AG09309 (cell line): Measurements from ENCODE around the gene BHLHE41.
A peak's percentile ranks its signal among the peaks of the same experiment; 100 is the strongest.

Experiments used
- DNase-seq: peaks from one replicate; pipeline ENCODE4 v3.0.0-alpha.2; 2010; ENCODE audit warnings: low read depth
- H3K4me3 ChIP-seq: 2 replicates; pipeline ENCODE4 v1.5.1; 2011; ENCODE audit warnings: mild to moderate bottlenecking, low read depth, low read length, moderate library complexity; ENCODE audit not compliant: control insufficient read depth
- TF ChIP-seq, protein P1 (sequence below): IDR thresholded peaks from 2 replicates; pipeline ENCODE4 v1.5.1; 2011; ENCODE audit warnings: mild to moderate bottlenecking, low read depth, low read length, inconsistent platforms; ENCODE audit not compliant: insufficient read depth, control insufficient read depth; ENCODE audit errors: missing control alignments

BHLHE41 gene

DNA sequence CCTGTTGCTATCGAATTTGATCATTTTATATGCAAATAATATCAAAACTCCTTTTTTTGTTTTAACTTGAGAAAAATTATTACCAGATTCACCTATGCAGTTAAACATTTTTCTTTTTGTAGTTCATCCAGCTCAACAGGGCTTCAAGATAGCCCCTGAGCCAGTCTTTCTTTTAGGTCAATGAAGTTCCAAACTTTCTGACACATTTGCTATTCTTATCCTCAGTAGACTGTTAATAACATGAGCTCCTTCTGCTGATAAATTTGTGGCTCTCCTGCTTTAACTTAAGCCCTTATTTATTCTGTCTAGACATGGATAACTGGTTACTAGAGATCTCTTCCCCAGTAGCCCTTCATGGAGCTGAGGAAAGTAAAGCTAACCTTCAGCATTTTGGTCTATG, 37.3 kb upstream of the BHLHE41 start:
- no peak overlapping the region for H3K4me3 ChIP-seq
- DNase-seq: no peak
- TF ChIP-seq, protein P1, sequence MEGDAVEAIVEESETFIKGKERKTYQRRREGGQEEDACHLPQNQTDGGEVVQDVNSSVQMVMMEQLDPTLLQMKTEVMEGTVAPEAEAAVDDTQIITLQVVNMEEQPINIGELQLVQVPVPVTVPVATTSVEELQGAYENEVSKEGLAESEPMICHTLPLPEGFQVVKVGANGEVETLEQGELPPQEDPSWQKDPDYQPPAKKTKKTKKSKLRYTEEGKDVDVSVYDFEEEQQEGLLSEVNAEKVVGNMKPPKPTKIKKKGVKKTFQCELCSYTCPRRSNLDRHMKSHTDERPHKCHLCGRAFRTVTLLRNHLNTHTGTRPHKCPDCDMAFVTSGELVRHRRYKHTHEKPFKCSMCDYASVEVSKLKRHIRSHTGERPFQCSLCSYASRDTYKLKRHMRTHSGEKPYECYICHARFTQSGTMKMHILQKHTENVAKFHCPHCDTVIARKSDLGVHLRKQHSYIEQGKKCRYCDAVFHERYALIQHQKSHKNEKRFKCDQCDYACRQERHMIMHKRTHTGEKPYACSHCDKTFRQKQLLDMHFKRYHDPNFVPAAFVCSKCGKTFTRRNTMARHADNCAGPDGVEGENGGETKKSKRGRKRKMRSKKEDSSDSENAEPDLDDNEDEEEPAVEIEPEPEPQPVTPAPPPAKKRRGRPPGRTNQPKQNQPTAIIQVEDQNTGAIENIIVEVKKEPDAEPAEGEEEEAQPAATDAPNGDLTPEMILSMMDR: no peak

DNA sequence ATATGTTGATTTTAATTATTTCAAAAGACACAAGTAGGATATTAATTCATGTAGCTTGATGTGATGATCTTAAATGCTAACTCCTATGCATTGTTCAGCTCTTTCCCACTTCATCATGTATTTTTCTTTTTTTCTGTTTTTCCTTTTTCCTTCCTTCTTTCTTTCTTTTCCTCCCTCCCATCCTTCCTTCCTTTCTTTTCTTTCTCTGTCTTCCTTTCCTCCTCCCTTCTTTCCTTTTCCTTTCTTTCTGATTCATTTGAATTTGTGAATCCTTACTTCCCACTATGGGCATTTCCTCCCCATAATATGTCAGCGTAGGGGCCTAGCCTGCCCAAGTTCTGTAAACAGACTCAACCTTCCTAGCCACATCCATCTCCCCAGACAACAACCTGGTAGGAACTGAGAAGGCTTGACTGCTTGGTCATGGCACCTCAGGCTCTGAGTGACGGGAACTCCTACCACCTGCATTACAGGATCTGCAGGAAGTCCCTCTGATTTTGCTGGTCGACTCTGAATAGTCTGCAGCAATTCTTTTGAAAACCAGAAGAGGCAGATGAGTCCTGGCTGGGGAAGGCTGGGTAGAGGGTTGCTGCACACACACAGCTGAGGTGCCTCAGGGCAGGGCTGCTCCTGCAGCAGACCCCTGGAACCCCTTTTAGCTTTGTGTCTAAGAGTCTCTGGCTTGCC, 33.4 kb upstream of the BHLHE41 start:
- no peak overlapping the region for H3K4me3 ChIP-seq
- TF ChIP-seq, protein P1: no peak
- DNase-seq: no peak

DNA sequence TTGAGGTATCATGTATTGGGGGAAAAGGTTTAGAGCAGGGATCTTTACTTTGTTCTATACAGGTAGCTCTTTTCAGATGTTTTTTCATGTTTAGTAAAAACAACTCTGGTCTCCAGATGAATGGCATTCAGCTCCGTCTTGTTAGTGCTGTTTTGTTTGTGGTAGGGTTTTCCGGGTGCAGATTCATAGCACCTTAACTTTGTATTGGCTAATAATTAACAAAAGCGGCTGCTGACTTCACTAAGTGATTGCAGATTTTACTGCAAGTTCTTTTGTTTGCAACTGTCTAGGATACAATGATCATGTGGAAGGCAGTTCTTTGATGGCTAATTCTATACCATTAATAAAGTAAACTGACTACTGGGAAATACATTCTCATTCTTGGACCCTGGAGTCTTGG, 32.2 kb upstream of the BHLHE41 start:
- no peak for DNase-seq
- TF ChIP-seq, protein P1: no peak
- no peak overlapping the region for H3K4me3 ChIP-seq

DNA sequence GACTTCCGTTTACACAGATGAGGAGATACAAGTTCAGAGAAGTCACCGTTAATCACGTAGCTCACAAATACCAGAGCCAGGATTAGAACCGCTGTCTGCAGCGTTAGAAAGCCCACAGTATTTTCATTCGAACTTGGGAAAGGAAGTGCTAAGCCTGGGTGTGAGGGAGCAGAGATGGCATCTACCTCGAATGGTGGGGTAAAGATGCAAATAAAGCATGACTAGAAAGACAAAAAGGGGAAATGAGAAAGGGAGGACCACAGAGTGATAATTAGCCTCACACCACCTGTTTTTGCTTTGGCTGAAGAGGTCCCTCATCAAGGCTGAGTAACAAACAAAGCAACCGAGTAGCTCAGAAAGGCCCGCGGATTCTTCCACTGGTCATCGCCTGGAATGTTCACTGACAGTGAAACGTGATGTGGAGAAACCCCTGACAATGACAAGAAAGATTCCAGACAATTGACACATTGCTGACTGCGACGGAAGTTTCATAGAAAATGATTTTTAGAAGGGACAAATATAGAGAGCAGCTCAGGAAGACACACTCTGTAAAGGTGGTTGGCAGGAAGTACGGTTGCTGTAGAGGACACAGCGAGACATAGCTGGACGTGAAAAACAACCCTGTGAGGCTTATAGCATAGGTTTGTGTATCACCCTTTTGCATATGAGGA, 31.5 kb upstream of the BHLHE41 start:
- no peak for DNase-seq
- TF ChIP-seq, protein P1: no peak
- H3K4me3 ChIP-seq: no peak overlapping the region

DNA sequence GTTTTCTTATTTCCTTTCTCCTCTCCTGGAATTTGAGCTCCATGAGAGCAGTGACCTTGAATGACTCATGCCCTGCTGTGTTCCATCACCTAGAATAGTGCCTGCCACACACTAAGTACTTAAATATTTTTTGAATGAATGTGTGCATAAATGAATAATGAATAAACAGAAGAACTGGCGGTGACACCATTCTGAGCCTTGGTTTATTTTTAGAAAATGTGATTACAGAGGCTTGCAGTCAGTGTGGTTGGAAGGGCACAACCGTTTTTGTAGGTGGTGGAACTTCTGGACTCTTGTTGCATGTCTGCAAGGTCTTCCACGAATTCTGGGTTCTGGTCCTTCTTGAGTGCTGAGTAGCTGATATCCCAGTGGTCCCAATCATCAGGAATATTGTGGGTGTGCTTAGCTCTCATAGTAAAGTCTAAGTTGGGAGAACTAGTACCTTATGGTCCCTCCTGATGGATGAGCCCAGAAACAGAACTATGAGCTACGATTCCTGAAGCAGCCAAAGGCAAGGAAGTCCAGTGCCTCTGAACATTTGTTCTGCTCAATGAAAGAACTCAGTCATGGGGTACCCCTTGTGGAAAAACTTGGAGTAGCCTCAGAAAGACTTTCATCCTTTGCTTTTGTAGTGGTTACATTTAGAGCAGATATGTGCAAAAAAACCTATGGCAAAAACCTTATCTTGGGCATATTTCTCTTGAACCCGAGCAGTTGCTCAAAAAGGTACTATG, 28.8 kb upstream of the BHLHE41 start:
- TF ChIP-seq, protein P1: peak; percentile 43
- peak; percentile 85 for DNase-seq
- H3K4me3 ChIP-seq: no peak overlapping the region

DNA sequence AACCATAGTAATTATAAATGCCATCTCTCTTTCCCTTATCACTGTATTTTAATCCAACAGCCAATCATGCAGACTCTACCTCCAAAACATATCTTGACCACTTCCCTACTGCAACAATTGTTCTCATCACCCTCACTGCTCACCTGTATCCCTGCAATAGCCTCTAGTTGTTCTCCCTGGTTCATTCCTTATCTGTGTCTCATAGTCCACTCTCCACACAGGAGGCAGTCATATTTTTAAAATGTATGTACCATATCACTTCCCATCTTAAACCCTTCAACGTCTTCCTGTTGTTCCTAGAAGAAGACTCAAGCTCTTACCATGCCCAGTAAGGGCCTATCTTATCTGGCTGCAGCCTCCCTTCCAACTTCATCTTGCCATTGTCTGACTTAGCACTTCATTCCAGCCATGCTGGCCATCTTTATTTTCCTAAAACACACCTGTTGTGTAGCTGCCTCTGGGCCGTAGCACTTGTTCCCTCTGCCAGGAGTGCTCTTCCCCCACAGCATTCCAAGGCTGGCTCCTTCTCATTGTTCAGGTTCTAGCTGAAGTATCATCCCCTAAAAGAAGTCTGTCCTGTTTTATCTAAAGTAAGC, 27.8 kb upstream of the BHLHE41 start:
- TF ChIP-seq, protein P1: no peak
- no peak overlapping the region for H3K4me3 ChIP-seq
- DNase-seq: no peak
